OCI-LY3 (cell line): ENCODE data around the gene EHMT1.

ENCODE experiments used
- EZH2phosphoT487 ChIP-seq: fragments of 200-600 bp; shearing (Covaris generic); IDR thresholded peaks from 2 replicates; pipeline ENCODE4 v1.6.1; 2018; ENCODE audit warnings: antibody characterized with exemption, mixed run types, low read depth
- TF ChIP-seq, protein P1 (sequence below): fragments of 200-600, 300-600 bp; sonication (generic); IDR thresholded peaks from 2 replicates; pipeline ENCODE4 v1.5.1; 2014; ENCODE audit warnings: antibody characterized with exemption, low read length, low read depth

DNA sequence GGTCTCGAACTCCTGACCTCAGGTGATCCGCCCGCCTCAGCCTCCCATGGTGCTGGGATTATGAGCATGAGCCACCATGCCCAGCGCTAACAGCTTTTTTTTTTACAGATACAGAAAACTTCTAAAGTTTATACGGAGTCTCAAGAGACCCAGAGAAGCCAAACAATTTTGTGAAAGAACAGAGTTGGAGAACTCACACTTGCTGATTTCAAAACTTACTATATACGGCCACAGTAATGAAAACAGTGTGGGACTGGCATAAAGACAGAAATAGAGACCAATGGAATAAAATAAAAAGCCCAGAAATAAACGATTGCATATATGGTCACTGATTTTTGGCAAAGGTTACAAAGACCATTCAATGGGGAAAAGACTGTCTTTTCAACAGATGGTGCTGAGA is 173.1 kb downstream of the EHMT1 start:
- TF ChIP-seq, protein P1, sequence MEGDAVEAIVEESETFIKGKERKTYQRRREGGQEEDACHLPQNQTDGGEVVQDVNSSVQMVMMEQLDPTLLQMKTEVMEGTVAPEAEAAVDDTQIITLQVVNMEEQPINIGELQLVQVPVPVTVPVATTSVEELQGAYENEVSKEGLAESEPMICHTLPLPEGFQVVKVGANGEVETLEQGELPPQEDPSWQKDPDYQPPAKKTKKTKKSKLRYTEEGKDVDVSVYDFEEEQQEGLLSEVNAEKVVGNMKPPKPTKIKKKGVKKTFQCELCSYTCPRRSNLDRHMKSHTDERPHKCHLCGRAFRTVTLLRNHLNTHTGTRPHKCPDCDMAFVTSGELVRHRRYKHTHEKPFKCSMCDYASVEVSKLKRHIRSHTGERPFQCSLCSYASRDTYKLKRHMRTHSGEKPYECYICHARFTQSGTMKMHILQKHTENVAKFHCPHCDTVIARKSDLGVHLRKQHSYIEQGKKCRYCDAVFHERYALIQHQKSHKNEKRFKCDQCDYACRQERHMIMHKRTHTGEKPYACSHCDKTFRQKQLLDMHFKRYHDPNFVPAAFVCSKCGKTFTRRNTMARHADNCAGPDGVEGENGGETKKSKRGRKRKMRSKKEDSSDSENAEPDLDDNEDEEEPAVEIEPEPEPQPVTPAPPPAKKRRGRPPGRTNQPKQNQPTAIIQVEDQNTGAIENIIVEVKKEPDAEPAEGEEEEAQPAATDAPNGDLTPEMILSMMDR = no peak
- TF ChIP-seq EZH2phosphoT487 = no peak
